Hematopoietic multipotent progenitor cell treated with erythropoietin and hydrocortisone succinate and interleukin-3 and kit ligand, for 15 days (in vitro differentiated cells): ENCODE measurements around the gene MYH13.

Experiments used
- DNase-seq: peaks from one replicate; pipeline ENCODE4 v3.0.0-alpha.2; 2015; ENCODE audit warnings: low spot score

Gene MYH13

DNA sequence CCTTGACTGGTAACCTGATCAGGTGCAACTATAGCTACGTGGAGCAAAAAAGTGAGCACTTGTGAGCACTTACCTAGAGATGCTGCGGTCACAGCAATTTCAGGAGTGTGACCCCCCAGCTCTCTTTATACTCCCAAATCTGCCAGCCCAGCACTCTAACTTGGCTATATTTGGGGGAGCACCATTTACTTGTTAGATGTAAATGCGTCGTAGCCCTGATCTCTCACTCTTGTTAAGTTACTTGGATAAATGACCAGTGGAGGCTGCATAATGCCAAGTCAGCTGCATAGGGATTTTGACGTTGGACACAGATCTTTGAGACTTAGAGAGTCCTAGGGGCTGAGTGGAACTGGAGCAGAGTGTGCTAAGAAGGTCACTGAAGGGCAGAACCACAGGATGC is at the start of gene MYH13:
TSS of gene MYH13 (minus strand) at position 101 of the 400 bp plus-strand sequence. CDS start 8,476 bp downstream, outside the sequence.
- no peak for DNase-seq

DNA sequence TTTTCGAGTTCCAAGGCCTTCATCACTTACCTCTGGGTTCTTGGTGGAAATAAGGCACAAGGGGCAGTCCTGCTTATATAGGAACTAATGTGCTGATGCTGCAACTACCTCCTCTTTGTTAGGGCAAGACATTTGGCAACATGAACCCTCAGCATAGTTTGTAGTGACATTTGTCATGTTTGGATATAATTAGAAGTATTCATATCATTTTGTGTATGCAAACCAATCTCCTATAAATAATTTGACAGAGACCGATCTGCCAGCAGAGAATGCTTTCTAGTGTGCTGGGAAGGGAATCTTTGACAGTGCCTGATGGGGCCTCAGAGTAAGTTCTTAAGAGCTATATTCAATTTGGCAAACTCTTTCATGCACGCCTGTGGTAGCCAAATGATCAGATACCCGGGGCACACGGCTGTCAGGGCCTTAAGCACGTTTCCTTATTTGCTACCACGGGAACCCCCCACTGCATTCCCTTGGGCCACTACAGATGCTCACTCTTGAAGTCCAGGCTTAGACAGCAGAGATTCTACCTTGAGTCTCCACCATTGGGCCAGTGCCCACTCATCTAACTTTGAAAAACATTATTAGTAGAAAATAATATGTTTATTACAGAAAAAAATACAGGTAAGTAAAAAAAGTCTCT is 49.2 kb upstream of the MYH13 start, which contains the start of gene MYH8:
TSS of gene MYH8 (minus strand) at position 51 of the 643 bp plus-strand sequence. CDS start 1,723 bp downstream, outside the sequence.
- no peak for DNase-seq

DNA sequence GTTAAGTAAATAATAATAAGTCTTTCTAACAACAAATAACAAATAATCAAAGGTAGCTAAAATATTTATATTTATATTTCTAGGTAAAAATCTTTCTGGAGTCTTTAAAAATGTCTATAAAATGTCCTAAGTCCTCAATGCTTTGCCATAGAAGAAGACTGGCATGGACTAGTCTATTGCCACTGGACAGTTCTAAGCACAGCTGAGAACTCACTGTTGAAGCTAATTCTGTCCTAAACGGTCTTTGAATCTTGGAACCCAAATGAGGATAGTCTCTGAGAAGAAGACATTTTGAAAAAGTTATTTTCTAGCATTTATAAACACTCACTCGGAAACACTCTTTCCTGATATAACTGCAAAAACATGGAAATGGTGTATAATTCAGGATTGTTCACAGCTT is 48.4 kb upstream of the MYH13 start:
- DNase-seq, result no peak

DNA sequence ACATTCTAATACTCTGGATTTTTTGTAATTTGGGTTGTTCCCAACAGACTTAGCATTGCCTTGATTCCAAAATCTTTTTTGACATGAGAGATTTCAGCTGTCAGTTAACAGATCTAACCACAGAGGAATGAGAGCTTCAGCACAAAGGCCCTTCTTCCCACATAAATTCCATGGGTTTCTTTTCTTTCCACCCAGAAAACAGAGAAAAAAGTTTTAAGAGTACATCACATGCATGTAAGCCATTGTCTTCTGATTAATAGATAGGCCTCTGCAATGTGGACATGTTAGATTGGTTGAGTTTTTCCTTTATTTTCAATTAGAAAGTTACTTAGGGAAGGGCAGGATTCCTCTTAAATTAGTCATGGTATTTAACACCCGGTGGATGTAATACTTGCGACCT is 48.0 kb upstream of the MYH13 start:
- DNase-seq, result no peak

DNA sequence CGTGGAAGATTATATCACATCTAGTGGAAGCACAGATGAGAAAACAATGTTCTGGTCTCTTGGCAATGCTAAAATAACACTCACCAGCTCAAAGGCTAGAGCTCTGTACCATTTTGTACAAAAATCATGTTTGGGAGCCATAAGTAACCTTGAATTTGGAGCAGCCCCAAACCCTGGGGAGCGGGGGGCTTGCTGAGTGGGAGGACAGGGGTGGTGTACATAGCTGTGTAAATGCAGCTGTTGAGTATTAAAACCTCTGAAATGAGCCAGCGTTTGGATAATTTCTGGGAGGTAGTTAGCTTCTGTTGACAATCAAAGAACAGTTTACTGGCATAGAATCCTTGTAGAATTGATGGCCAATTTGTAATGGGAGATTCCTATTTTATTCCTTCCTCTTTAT is 44.6 kb upstream of the MYH13 start:
- no peak for DNase-seq

DNA sequence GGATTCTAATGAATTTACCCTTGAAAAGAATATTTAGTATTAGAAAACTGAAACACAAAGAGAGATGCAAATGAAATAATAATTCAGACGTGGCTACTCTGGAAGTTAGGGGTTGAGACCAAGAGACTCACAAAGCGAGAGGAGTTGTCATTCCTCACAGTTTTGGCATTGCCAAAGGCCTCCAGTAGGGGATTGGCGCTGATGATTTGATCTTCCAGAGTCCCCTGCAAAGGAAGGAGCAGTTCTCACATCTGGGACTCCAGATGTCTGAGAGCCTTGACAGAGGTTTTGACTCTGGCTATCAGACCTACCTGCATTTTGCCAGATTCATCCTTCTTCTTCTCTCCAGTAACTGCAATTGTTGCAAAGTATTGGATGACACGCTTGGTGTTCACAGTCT is 42.4 kb upstream of the MYH13 start:
- no peak for DNase-seq

DNA sequence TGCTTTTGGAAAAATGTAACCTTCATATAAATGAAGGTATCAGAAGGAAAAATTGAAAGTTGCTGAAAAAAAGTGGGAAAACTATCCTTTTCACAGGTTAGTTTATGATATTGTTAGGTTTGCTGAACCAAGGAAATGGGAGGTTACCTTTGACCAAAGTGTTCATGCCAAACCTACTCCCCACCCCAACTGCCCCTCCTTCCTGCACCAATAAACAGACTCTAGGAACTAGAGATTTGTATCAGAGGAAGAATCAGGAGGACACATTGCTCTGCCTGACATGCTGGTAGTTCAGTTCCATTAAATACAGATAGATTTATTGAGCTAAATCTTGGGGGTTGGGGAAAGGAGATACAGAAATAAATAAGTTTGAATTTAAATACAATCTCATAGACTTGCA is 30.8 kb upstream of the MYH13 start:
- DNase-seq, result no peak

DNA sequence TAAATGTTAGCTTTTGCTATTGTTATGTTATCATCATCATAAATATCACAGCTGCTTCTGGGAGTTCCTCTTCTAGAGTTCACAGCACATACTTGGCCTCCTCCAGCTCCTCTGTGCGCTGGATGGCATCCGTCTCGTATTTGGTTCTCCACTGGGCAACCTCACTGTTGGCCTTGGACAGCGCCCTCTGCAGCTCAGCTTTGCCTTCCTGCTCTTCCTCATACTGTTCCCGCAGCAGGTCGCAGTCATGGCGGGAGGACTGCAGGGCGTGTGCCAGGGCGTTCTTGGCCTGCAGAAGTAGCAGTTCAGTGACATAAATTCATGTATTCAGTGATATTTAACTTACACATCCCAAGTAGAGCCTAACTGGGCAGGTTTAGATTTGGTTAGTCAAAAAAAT is 25.5 kb upstream of the MYH13 start:
- no peak for DNase-seq

DNA sequence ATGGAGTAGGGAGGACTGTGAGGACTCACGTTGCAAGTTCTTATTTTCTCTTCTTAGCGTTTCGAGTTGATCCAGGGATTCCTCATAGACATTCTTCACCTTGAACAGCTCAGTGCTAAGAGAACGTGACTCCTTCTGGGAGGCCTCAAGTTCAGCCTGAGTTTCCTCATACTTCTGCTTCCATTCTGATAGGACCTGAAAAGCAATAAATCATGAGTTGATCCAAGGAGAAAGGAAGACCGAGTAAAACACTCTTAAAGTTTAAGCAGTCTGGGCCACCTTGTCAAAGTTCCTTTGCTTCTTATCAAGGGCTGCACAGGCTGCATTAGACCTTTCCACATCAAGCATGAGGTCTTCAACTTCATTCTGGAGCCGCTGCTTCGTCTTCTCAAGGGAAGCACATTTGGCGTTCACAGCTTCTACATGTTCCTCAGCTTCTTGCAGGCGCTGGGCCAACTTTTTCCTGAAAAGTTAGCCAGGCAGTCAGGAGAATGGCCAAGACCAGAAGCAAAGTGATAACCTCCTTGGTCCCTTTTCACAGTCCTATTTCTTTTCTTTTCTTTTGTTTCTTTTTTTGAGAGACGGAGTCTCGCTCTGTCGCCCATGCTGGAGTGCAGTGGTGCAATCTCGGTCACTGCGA is 23.8 kb upstream of the MYH13 start:
- DNase-seq, result no peak

DNA sequence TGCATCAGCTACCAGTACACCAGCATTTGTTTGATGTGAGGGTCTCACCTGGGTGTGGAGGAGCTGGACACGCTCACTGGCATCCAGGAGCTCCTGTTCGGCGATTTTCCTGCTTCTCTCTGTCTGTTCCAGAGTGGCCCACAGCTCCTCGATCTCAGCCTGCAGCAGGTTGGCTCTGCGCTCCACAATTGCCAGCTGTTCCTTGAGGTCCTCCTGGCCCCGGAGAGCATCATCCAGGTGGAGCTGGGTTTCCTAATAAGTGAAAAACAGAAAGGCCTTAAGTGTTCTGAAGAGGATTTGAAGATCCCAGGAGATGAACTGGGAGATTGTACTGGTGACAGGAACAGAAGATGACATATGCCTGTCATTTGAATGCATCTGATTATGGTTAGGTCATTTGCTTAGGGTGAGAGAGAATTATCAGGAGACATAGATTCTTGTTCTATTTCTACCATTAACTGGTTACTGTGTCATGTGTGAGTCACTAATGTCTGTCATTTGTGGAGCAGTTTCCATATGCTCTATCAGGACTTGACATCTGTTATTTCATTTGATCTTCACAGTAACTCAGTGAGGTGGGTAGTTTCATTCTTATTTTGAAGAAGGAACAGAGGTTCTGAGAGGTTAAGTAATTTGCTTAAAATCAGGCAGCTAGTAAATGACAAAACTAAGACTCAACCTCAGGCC is 21.5 kb upstream of the MYH13 start:
- no peak for DNase-seq

DNA sequence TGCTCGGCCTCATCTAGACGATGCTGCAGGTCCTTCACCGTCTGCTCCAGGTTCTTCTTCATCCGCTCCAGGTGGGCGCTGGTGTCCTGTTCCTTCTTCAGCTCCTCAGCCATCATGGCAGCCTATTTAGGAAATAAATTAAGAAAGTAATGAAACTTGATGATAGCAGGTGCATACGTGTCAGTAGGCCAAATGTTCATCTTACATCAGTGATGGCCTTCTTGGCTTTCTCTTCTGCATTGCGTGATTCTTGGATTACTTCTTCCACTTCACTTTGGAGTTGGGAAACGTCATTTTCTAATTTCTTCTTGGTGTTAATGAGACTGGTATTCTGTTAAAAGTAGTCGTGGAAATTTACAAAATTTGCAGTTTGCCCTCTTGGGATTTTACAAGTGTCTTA is 20.1 kb upstream of the MYH13 start:
- DNase-seq, result no peak

DNA sequence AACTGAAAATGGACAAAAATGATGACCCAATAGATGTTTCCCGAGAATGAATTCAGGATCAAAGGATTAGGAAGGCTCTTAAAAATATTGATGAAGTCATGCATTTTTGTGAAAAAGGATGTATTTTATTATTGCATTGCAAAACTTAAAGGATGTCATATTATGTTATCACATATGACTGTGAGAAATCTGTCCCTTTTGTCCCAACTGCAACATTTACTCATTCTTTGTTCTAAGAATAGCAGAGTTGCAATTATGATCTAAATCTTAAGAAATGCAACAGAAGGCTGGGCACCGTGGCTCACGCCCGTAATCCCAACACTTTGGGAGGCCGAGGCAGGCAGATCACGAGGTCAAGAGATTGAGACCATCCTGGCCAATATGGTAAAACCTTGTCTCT is 13.1 kb upstream of the MYH13 start:
- no peak for DNase-seq

DNA sequence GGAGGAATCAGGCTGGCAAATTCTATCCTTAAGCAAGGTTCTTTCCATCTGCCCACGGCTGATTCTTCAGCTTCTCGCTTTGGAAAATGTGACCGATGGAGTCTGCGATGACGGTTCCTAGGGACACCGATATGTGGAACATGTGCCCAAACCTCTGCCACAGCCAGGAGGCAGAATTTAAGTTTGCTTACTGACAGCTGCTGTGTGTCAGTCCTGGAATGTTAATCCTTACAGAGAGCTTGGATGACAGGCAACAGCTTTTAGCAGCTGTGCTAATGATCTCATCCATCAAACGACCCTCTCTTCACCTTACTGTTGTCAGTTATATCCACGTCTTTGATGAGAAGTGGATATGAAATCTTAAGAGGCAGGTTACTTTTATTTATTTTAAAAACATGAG is 11.4 kb upstream of the MYH13 start:
- DNase-seq, result no peak

DNA sequence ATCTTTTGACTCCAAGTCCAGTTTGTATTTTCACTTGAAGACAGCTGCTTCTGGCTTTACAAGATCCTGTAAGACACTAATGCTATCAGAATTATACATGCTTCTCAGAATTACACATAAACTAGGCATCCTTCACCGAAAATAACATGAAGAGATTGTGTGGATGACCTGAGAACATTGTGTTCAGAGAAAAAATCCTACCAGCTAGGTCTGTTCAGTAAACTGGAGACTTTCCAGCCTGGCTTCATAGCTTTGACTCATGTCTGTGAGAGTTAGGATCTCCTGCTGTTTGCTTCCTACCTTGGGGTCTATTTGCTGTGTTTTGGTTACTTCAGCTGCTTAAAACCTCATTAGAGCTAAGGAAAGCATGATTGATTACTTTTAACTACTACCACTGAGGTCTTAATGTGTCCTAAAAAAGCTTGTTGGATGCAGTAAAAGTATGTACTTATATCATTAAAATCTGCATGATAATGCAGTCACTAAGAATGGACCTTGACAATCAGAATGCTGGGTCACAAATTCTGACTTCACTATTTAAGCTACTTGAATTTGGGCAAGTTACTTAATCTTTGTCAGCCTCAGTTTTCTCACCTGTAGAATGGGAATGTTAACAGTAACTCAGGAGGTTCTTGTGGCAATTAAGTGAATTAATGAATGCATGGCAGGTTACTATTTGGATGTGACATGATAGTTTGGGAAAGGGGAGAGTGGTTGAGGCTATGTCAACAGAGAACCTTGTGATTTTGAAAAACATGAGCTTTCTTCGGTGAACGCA is 8.0 kb upstream of the MYH13 start:
- no peak for DNase-seq

DNA sequence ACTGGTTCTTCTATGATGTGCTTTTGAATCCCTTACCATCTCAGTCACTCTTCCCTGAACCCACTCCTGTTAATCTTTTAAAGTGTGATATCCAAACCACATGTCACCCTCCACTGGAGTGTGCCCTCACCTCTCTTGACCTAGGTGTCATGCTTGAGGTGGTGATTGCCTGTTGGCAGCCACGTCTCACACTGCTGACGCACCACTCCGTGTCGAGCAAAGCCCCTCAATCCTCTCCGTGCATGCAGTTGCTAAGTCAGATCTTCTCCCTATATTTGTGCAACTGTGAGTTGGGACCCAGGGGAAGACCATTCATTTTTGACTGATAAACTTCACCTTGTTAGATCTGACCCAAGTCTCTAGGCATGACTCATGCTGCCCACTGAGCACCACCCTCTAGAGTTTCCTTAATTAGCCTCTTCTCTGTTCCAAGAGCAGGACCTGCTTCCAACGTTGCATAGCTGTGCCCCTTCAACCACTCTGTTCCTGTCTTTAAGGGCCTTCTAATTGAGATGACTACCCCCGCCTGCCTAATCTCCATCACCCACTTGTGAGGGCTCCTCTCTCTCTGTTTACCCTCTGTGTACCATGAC is 2.7 kb downstream of the MYH13 start:
- no peak for DNase-seq

DNA sequence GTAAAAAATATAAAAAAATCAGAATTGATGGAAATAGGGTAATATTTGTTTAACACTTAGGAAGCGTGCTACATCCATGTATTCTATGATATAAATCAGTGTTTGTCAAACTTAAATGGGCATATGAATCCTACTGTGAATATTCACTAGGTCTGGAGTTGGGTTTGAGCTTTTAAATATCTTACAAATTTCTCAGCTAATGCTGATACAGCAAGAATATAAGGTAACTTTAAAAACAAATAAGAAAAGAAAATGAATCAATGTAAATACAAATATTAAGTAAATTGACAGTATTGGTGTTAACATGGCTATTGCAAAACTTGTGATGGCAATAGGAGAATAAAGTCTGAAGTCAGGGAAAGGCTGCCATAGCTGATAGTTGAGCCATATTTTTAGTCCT is 3.6 kb downstream of the MYH13 start:
- DNase-seq, result no peak

DNA sequence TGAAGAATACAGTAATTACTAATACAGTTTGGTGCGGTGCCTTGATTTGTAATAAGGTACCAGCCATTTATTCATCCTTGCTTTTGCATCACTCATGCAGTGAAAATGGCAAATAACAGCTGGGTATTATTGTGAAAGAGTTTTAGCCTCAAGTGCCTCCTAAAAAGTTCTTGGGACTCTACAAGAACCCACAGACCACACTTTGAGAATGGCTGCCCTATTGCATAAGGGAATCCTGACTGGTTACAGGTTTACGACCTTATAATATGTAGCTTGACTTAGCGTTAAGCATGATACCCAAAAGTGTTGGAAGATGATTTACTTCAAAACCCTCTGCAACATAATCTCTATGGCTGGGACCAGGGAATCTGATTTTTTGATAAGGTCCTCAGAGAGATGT is 4.2 kb downstream of the MYH13 start:
- DNase-seq, result no peak

DNA sequence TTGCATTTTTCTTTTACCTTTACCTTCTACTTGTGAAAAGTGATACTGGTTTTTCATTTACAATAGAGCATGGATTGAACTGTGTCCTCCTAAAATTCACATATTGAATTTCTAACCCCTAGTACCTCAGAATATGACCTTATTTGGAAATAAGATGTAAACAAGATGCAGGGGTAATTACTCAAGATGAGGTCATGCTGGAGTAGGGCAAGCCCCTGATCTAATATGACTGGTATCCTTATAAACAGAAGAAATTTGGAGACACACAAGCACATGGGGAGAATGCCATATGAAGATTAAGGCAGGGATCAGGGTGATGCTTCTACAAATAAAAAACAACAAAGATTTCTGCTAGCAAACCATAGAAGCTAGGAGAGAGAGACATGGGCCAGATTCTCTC is 12.2 kb downstream of the MYH13 start:
- no peak for DNase-seq

DNA sequence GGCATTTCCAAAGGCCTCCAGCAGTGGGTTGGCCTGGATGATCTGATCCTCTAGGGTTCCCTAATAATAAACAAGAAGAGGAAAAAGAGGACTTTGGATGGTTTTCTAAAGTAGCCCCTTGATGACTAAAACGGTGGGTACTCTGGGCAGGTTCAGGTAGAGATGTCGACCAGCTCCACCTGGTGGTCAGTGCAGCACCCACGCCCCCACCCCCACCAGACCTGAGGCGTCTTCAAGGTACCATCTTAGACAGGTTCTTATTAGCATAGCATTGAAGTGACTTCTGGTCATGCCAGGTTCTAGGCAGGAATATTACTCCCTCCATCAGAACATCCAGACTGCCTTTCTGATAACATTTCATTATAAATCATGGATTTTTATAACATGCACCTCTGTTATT is 15.0 kb downstream of the MYH13 start:
- no peak for DNase-seq

DNA sequence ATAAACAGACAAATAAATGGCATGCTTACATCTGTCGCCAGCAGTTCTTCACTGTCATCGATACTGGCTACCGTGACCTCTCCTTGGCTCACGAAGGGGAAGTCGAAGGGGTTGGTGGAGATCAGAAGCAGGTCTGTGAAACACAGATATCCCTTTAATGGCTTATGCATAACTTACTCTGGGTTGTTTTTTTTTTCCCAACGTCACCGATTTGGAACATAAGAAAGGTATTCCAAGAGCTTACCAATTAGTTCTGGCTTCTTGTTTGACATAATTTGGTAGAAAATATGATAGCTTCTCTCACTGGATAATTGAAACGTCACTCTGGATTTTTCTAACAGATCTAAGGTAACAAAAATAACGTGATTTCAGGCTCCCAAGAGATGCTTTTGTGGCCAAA is 18.2 kb downstream of the MYH13 start:
- no peak for DNase-seq

DNA sequence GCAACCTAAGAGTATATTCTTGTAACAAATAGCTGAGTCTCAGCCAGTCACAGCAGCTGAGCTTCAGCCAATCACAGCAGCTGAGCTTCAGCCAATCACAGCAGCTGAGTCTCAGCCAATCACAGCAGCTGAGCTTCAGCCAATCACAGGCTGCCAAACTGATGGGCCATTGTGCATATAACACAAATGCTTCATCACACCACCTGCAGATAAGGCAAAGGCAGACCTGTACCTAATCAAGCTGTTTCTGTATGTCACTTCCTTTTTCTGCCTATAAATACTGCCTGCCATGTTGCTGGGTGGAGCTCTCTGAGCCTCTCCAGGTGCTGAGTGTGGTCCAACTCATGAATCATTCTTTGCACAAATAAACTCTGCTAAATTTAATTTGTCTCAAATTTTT is 19.9 kb downstream of the MYH13 start:
- no peak for DNase-seq

DNA sequence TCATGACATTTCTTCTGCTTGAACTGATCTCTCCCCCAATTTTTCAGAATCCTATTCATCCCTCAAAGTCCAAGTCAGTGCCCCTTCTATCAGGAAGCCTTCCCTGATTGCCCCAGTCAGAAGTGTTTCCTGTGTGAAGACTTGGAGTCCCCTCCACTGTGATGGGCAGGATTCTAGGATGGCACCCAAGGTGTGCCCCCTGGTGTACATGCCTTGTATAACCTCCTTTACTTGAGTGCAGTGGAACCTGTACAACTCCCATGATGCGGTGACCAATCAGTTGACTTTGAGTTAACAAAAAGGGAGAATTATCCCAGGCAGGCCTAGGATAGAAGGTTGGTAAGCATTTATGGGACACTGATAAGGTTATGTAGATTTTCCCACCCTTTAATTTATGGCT is 23.4 kb downstream of the MYH13 start:
- peak; percentile 7 for DNase-seq
